ENCODE measurements around the gene LAMB4.

LAMB4 gene

DNA sequence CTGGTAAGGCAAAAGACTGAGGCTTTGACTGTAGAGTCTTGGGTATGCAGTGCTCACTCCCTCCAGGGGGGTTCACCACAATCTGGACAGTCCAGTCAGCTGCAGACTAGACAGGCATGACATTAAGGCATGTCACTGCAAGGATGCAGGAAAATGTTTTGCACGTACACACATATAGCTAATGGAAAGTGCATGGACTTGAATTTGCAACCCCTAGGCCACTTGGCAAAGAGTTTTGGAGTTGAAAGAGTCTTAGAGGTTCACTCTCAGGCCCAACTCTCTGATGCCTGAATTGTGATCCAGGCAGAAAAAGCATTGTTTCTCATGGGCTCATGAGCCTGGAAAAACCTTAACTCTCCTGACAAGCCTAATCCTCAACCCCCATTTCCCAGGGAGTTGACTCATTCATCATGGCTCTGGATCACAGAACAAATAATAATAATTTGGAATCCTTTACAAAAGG is 51.9 kb downstream of the LAMB4 start:
- no peak for DNase-seq (ENCODE audit: low spot score)

DNA sequence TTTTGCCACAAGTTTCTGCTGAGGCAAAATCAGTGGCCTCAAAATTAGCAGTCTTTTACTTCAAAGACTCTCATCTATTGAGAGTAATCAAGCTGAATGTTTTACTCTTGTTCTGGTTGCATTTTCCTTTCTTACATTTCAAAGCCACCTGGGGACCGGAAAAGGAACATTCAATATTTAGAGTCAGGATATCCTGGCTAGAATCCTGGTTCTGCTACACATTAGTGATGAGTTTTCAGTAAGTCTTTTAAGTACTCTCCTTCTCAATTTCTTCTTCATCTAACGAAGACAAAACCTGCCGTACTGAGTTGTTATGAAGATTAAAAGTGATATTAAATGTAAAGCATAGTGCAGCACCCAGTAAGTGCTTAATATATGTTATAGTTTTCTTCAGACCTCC is 52.5 kb downstream of the LAMB4 start:
- no peak for DNase-seq (ENCODE audit: low spot score)

DNA sequence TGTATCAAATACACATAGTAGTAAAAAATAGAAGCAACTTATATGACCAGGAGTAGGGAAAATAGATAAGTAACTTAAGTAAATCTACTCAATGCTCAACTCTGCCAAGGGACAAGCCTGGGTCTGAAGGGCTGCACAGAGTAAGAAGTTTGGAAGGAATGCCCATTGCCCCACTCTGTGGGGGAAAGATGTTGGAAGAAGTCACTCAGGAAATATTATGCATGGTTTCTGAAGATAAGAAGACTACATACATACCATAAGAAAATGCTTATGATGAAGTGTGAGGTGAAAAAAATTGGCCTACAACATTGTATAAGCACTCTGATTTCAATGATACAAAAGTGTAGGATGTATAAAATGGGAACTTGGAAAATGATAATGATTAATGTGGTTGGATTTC is 54.0 kb downstream of the LAMB4 start:
- no peak for DNase-seq (ENCODE audit: low spot score)

DNA sequence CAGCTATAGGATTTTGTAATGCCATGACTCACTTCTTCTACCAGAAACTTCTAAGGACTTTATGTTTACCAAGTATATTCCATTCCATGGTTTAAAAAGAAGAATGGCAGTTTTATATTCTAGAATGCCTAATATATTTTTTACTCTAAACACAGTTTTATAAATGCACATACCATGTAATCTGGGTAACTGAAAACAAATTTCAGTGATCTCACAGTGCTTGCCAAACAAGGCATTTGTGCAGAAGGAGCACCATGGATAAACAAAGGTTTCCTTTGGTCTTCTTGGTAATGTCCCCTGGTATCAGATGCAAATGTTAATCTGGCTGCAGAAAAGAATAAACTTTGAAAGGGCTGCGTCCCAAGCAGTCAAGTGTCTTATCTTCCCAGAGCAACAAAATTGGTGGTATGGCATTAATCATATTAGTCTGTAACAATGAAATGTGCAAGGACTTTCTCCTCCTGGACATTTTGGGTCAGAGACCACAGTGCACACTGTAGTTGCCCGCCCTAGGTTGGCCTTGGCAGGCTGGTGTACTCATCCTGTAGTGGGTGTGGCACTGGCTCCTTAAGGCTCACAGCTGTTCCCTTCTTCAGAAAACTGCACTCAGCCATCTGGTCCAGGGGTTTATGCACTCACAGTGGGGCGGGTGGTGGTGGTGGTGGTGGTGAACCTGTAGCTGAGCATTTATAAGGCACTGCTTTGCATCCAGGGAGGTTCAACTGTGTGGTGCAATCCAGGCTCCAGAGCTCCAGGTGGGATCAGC is 56.7 kb downstream of the LAMB4 start:
- no peak for DNase-seq (ENCODE audit: low spot score)

DNA sequence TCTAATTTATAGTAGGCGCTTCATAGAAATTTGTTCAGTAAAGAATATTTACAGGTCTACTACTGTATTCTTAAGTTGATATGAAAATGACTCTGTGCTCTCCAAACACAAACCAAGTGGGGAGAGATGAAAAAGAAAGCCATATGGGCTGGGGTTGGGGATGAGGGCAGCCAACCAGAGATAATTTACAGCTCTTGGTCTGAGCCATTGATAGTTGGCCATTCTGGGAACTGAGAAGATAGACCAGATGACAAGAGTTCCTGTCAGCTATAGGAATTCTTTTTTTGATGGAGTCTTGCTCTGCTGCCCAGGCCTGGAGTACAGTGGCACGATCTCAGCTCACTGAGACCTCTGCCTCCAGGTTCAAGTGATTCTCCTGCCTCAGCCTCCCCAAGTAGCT is 57.4 kb downstream of the LAMB4 start:
- DNase-seq (ENCODE audit: low spot score) = no peak

DNA sequence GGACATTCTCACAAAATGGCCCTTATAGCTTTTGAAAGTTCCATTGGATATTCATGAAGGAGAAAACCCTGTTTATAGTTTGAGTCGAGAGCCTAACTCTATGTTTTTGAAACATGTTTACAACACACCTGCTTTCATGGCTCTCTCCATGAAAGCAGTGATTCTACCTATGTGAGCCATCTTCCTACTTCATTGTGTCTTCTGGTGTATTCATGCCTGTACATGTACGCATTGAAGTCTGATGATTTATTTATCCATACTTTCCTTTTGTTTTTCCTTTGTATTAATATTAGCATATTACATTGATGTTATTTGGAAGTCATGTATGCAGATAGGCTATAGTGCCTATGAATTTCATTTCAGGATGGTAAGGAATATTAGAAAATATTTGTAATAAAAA is 58.0 kb downstream of the LAMB4 start:
- no peak for DNase-seq (ENCODE audit: low spot score)

DNA sequence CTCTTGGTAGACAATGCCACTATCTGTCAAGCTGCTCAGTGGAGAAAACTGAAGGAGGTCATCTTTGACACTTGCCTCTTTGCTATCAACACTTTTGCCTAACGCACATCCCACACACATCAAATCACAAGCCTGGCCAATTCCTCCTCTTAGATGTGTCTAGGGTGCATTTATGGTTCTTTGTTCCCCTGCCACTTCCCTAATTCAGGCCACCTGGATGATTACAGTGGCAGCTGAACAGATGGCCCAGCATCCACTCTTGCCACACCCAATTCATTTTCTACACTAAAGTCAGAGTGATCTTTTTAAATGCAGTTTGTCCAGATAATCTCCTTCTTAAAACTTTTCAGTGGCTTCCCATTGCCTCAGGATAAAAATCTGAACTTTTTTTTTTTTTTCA is 58.6 kb downstream of the LAMB4 start:
- DNase-seq (ENCODE audit: low spot score) = no peak

DNA sequence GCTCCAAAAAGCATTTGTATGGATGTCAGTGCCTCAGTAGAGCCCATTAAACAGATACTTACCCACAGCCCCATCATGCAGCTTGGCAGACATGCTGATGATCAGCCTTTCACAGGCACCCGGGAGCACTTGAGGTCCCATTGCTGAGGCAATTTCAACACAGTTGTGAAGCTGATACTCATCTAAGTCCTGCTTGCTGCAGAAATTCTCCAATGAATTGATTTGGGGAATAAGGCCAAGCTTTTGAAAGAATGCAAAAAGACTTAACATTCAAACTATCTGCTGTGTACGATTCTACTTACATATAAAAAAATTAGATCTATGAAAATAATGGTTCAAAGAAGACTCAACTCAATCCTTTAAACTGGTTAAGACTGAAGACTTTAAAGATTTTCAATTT is 60.5 kb downstream of the LAMB4 start:
- no peak for DNase-seq (ENCODE audit: low spot score)

DNA sequence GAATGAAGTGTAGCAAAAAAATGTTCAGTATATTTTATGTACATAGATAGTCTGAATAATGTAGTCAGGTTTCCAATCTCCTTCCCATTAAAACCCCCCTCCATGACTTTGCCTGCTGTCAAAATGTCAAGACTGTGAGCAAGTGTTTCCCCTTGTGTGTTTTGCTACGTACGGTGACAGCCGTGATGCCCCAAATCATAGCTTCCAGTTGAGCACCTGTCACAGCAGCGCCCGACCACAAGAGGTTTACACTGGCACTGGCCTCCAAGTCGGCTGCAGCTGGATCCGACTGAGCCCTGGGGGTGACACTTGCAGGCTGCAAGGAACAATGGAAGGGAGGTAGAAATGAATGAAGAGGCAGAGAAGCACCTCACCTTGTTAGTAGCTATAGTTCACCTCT is 62.3 kb downstream of the LAMB4 start:
- no peak for DNase-seq (ENCODE audit: low spot score)

DNA sequence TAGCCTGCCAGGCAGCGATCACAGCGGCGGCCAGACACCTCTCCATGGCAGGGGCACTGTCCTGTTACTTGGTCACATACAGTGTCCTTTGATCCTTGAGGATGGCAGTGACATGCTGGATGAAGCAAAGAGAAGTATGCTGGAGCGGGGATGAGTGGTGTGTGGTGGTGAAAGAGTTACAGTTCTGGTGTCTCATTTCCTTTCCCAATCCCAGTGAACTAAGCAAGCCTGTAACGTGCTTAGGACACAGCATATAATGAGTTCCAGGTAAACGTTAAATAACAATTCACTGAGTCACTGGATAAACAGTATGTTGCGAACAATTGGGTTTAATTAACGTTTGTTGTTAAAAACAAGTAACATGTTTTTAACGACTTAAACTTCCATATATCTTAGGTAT is 63.7 kb downstream of the LAMB4 start:
- no peak for DNase-seq (ENCODE audit: low spot score)

DNA sequence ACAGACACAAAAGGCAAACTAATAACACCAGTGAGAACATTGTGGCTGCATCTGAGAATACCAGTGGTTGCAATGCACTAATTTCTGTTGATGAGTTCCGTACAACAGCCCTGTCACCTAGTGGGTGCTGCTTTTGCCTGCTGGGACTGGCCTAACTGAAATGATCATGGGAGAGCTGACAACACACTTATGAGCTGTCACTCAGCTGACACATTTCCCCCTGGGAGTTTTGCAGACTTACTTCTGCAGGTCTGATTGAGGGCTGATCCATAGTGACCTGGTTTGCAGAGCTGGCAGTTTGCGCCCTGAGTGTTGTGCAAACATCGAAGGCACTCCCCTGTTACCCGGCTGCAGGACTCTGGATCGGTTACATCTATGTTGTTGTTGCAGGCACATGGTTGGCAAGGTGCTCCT is 66.6 kb downstream of the LAMB4 start:
- no peak for DNase-seq (ENCODE audit: low spot score)

DNA sequence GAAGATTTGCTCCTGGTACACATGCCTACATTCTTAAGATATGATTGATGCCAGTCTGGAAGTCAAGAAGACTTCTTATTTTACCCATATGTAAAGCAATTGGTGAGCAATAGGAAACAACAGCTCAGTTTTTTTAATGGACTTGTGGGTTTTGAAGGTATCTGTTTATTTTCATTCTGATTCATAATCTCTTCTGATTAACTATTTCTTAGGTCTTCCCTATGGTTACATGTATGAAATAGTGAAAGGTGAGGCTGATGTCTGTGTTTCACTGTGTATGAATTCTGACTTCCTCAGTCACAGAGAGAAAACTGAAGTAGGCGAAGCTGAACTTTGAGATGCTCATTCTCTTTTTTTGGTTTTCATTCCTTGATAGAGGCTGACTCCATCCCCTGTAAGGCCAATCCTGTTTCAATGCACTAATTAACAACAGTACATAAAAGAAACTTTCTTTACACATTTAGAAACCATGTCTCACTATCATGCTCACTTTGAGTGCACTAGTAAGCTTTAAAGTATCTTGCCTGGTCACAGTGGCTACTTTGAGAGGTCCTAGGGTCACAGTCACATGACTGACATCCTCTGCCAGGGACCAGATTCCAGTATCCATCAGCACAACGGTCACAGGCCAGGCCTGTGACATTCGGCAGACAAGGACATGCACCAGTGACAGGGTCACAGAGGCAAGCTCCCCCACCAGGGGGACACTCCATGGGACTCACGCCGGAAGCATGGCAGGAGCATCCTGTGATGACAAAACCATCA is 67.7 kb downstream of the LAMB4 start:
- DNase-seq (ENCODE audit: low spot score) = no peak

DNA sequence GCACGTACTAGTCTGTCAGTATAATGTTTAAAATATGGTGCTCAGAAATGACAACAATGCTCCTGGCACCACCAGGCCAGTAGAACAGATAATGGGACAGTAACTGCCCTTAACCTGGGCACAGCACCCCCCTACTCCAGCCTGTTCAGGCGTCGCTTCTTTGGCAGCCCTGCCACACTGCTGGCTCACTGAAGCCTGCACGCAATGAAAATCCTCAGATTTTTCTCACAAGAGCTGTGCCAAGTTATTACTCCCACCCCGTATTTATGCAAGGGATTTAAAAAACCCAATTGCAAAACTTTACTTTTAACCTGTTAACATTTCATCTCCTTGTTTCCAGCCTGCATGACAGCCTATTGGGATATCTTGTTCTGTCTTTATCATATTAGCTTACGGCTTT is 70.6 kb downstream of the LAMB4 start:
- no peak for DNase-seq (ENCODE audit: low spot score)

DNA sequence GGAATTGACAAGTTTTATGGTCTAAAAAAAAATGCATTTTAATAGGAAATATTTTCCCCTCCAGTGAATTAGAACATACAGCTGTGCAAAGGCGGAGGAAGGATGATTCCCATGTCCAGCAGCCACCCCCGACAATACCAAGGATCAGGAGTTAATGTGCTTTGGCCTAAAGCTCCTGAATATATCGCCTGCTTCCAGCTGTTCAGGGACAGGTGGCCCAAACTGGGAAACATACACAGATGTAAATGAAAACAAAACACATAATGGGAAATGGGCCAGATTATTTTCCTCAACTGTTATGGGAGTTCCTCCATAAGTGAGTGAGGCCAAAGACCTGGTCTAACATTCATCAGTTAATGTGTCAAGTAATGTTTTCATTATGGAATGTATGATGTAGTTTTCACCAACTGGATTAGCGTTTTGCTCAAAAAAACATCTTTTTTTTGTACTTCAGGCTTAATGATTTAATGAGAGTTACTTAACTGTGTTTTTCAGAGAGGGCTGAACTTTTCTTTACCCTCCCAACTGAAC is 72.1 kb downstream of the LAMB4 start:
- no peak for DNase-seq (ENCODE audit: low spot score)

DNA sequence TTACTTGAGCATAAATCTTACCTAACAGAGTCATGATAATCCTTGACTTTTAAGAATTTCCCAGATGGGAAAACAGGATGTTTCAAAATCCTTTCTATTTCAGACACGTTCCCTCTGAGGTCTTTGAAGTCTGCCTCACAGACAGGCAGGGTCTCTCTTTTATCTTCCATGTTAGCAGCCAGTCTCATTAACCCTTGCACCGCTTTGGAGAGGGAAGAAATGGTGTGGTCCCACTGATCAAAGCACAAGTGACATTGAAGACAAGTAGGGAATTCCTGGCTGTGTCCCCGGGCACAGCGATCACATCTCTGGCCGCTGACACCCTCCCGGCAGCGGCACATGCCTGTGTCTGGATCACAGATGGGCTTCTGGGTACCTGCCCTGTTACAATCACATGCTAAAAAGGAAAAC is 74.5 kb downstream of the LAMB4 start:
- no peak for DNase-seq (ENCODE audit: low spot score)

DNA sequence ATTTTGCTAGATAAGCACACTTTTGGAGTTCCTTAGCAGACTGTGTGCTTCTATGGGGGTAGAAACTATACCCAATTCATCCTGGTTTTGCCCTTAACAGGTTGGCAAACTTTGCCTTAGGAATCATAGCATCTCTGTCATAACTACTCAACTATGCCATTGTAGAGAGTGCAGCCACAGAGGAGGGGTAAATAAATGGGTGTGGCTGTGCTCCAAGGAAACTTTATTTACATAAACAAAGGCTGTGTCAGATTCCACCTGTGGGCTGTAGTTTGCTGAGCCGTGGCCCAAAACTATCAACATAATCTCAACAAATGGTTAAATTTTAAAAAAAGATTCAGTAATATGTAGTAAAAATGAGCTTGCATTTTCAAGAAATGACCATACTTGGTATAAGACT is 75.6 kb downstream of the LAMB4 start:
- DNase-seq (ENCODE audit: low spot score) = no peak

DNA sequence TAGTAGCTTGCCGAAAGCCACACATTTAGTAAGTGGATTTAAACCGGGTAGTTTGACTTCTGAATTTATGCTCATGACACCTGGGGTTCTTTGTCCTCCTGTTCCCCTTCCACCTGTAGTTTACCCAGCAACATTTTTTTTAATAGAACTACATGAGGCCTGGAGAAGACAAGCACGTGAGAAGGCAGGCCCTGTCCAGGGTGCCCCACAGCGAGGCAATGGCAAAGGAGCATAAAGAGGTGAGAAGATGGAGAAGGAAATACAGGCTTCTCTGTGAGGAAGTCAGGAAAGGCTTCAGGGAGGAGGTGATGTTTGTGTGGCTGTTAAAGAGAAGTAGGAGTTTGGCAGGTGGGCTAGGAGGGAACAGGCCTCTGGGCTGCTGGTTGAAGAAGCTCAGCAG is 76.9 kb downstream of the LAMB4 start:
- DNase-seq (ENCODE audit: low spot score) = no peak

DNA sequence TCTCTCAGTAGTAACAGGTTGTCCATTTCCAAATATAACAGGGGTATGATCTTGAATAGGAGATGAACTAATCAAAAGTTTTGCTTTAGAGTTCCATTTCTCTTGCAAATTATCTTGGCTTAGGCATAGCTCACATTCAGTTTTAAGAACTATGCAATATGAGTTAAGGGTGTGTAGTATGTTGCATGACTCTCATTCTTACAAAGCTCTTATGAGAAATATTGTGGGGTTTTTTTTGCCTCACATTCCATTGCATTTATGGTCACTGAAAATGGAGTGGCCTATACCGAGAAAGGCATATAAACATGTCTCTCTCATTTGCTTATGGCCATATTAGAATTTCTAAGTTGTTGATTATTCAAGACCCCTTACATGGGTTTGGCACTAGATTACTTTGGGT is 78.7 kb downstream of the LAMB4 start:
- DNase-seq (ENCODE audit: low spot score) = no peak

DNA sequence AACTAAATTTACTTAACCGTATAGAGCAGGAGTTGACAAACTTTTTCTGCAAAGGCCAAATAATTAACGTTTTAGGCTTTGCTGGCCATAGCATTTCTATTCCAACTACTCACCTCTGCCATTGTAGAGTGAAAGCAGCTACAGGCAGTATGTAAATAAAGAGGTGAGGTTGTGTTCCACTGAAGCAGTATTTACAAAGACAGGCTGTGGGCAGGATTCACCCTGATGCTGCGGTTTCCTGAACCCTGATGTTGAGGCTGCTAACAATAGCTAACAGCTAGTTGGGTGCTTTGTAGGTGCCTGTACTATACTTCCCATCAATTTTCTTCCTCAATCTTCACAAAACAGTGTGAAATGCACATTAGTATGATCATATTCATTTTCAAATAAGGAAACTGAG is 80.2 kb downstream of the LAMB4 start:
- DNase-seq (ENCODE audit: low spot score) = no peak

DNA sequence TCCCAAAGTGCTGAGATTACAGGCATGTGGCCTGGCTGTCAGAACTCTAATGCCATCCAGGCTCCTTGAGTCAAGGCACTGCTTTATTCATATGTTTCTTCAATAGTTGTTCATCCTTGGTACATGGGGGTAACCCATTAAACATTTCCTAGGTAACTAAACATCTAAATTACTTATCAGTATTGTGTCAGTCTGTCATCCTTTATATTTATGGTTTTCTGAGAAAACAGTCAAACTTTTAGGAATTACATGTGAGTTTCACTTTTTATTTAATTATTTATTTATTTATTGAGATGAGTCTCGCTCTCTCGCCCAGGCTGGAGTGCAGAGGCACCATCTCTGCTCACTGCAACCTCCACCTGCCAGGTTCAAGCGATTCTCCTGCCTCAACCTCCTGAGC is 81.7 kb downstream of the LAMB4 start:
- no peak for DNase-seq (ENCODE audit: low spot score)

DNA sequence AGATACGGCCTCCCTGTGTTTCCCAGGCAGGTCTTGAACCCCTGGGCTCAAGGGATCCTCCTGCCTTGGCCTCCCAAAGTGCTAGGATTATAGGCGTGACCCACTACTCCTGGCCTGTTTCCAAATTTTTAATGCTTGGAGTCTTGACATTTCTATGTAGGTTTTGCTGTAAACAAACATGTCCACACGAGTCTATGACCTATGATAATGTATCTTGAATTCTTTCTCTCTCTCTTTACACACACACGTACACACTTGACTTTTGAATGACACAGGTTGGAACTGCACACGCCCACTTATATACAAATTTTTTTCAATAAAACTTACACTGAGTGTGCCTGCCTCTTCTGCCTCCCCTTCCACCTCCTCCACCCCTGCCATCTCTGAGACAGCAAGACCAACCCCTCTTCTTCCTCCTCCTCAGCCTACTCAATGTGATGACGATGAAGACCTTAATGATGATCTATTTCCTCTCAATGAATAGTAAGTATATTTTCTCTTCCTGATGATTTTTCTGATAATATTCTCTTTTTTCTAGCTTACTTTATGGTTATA is 83.1 kb downstream of the LAMB4 start:
- no peak for DNase-seq (ENCODE audit: low spot score)

DNA sequence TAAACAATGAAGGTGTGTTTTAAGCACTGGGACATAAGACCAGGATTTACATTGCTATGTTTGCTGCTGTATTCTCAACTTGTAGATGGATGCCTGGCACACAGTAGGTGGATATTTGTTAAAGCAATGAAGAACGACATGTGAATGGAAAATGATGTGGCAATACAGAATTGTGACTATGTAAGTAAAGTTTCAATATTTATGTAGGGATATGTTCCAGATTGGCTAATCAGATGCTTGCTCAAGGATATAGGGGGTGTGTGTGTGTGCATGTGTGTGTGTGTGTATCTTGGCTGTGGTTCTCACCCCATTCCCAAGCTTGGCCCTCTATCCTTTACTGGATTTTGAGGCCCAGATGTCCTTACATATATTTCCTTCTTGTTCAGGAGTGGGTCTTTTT is 84.5 kb downstream of the LAMB4 start:
- no peak for DNase-seq (ENCODE audit: low spot score)

DNA sequence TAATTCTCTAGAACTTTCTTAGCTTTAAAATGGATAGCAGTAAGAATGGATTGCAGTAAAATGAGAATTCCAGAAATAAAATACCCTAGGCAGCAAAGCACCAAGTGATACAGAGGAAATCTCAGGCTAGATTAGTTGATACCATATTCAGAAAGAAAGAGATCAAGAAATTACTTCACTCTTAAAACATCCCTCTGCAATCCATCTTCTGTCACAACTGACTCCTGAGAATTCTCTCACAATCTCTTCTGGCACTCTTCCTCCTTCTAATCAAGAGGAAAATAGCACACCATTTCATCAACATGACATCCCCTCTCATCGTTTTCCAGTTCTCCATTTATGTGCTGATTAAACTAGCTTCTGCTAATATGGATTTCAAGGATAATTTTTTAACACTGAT is 85.0 kb downstream of the LAMB4 start:
- DNase-seq (ENCODE audit: low spot score) = no peak

All from hematopoietic multipotent progenitor cell treated with erythropoietin and hydrocortisone succinate and interleukin-3 and kit ligand, for 15 days (in vitro differentiated cells).